GM18909 (cell line): Measurements from ENCODE around the gene TIFAB.

Experiments used
- ATAC-seq: cut with Tn5 transposase; IDR thresholded peaks from one replicate; pipeline ENCODE4 v1.9.1; 2021; ENCODE audit warnings: mild to moderate bottlenecking; ENCODE audit not compliant: unreplicated experiment, poor library complexity

Gene TIFAB

DNA sequence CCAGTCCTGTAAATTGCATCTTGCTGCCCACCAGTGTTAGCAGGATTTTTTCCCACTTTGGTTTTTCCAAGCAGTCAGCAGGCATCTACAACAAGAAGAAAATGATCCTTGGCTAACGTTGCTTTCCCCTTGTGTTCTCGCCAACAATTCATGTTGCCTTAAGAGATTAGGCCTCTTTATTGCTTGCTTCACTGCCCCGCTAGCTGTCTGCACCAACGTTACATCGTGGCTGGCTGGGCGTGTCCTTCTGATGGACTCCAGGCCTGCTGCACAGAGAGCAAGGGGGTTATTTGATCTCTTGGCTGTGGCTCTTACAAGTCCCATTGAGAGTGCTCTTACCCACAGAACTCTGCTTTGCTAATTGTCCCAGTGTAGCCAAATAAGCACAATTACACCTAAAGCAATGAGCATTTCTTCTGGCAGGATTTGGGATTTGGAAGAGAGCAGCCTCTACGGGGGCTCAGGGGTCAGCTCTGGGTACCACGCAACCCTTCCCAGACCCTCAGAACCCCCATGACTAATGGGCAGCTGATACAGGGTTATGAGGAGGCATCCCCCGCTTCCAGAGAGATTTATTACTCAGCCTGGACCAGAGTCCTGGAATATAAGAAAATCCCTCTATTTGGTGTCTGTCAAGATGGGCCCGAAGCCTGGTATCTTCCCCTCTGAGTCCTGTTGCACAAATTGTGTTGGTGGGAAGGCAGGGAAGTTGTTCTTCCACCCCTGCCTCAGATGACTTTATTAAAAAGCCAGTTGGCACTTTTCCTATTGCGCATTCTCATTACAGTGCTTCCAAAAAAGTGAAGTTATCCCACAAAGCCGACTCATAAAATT, 22.6 kb downstream of the TIFAB start:
- ATAC-seq: no peak

DNA sequence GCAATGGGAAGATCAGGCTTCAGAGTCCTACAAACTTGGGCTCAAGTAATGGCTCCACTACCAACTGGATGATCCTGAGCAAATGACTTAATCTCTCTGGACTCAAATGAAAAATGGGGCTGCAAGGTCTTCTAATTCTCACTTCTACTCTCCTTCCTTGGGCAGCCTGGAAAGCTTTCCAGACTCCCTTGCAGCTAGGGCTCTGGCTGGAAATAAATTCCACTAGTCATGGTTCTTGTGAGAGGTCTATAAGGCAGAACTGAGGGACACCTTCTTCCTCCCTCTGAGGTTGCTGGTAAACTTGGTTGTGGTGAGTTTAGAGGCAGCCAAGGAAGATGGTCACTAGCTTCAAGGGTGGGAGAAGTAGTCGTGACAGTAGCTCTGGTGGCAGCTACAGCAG, 23.6 kb downstream of the TIFAB start:
- no peak for ATAC-seq

DNA sequence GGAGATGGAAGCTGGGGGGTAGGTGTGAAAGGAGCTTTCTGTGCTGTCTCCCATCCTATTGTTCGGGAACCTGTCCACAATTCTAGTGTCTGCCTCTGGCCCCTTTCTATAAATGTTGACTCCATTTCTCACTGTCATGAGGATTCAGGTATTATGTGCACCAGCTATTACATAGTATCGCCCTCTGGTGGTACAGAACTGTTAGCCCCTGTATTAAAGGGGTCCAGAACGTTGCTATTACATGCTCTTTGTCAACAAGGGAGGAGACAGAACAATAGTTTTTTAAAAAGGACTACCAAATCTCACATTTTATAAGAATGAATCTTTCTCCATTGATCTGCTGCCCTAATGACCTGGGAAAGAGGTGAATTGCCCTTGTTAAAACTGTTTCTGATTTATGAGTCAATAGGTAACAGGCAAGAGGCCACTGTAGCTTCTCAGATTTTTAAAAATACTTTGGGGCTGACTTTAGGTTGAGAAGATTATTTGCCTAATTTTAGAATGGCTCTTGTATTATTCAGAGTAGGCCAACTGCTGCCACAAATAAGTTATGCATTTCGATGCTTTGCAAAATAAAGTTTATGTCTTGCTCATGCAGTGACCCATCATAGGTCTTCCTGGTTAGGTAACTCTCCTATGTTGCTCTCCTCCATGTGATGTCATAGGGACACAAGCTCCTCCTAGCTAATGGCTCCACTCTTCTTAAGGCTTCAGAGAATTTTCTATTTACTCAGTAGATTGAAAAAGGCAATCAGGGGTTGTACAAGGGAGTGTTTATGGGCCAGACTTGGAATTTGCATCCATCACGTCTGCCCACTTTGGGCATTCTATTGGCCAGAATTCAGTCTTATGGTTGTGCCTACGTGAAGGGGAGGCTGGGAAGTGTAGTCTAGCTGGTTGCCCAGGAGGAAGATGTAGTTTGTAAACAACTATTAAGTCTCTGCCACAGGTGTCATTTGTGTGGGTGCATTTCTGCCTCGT, 25.8 kb downstream of the TIFAB start:
- ATAC-seq: peak; percentile 81

DNA sequence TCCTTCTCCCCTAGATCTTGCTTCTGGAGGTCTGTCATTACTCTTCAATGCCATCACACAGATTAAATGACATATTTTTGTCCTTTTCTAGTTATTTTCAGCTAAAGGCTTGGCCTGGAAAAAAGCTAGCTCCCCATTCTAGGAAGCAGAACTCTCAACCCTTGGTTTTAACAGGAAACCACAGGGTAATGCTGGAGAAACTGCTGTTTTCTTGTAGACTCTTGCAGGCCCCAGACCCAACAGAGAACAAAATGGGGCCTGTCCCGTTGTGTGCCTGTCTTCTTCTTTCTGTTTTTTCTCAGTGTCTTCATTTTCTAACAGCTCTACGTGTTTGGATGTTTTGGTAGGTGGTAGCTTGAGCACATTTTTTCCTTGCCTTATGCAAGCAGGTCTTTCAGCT, 26.5 kb downstream of the TIFAB start:
- ATAC-seq: no peak

DNA sequence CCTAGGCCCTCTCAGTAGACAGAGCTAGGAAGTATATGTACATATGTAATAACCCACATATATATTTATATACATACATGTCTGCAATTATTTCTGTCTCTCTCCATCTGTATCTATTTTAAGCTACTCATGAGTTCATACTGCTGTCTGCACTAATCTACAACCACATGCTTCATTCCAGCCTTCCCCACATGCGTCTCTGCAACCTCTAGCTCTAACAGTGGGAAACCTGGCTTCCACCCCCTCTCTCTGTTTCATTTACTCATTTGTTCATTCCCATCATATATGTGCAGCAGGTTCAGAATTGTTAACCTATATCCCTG, 28.3 kb downstream of the TIFAB start:
- ATAC-seq: no peak

DNA sequence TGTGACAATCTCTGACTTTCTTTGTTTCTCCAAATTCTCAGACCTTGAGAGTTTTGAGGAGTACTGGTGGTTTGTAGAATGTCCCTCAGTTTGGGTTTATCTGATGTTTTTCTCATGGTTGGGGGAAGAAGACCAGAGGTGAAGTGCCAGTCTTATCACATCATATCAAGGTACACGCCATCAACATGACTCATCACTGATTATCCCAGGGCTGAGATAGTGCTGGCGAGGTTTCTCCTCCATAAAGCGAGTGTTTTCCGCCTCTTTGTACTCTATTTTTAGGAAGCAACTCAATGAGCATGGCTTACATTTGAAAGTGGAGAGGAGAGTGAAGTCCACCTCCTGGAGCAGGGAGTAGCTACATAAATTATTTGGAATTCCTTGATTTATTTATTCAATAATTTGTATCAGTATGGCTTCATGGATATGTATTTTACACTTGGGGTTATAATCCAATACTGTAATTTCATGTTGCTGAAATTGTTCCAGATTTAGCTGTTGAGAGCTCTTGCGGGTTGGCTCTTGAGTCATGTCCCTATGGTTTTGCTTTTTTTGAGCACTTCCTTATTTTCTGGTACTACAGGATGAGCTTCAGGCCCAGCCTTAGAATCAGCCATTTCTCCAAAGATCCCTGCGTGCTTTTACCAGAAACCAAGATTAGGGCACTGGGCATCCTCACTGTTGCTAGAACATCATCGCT, 28.9 kb downstream of the TIFAB start:
- no peak for ATAC-seq

DNA sequence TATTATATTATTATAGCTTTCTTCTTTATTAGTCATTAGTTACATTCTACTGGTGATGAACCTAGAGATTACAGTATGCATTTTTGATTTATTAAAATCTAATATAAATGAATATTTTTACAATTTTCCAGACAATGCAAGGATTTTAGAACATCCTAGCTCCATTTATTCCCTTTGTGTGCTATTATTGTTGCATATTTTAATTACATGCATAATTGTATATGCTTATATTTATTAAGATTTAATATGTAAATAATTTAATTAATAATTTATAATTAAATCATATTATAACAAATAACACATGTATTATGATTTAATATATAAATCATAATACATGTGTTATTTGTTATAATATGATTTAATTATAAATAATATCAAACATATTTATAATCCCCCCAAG, 29.7 kb downstream of the TIFAB start:
- ATAC-seq: no peak

DNA sequence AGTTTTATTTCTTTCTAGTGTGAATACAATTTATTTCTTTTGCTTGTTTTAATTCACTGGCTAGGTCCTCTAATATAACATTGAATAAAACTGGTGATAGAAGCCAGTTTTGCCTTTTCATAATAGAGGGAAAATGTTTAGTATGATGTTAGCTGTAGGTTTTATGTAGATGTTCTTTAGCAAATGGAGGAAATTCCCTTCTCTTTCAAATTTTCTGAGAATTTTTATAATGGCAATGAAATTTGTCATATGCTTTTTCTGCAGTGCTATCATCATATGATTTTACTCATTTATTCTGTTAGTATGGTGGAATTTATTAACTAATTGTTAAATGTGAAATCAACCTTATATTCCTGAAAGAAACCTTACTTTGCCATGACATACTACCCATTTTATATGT, 35.1 kb downstream of the TIFAB start:
- no peak for ATAC-seq

DNA sequence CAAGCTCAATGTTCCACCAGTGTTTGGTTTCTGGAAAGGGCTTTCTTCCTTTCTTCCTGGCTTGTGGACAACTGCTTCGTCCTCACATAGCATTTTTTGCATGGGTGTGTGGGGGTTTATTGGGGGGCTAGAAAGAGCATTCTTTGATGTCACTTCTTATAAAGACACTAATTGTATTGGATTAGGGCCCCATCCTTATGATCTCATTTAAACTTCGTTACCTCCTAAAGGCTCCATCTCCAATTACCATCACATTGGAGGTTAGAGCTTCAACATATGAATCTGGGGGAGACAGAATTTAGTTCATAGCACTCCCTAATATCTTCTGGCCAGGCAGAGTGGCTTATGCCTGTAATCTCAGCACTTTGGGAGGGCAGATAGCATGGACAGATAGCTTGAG, 47.1 kb downstream of the TIFAB start:
- ATAC-seq: no peak

DNA sequence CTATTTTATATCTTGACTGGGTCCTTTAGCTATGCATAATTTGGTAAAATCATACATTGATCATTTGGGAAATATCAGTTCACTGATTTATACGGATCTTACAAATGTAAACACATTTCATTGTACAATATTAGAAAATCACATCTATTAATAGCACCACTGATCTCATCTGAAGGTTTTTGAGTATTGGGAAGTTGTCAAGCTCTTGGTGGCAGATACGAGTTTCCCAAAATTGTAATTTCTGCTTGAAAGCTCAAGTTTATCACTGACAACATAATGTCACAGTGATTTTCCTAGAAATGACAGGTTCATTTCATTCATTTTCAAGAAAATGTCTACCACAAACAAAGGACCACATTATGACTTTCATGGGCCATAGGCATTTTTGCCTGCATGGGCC, 50.1 kb downstream of the TIFAB start:
- no peak for ATAC-seq

DNA sequence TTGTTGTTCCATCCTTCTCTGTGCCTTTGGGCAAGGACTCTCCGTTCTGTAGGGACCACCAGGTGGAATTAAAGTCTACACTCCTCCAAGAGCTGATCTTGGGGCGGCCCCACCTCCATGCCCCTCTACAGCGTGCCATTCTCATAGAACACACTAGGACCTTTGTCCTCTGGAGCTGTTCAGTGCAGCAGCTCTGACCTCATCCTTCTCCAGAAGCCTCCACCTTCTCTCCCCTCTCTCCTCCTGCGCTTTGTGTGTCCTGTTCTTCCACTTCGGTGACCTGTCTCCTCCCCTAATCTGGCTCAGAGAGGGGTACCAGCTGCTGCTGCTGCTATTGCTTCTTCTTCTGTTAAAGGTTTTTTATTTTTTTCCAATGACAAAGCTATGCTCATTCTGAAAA, 51.3 kb downstream of the TIFAB start:
- ATAC-seq: no peak

DNA sequence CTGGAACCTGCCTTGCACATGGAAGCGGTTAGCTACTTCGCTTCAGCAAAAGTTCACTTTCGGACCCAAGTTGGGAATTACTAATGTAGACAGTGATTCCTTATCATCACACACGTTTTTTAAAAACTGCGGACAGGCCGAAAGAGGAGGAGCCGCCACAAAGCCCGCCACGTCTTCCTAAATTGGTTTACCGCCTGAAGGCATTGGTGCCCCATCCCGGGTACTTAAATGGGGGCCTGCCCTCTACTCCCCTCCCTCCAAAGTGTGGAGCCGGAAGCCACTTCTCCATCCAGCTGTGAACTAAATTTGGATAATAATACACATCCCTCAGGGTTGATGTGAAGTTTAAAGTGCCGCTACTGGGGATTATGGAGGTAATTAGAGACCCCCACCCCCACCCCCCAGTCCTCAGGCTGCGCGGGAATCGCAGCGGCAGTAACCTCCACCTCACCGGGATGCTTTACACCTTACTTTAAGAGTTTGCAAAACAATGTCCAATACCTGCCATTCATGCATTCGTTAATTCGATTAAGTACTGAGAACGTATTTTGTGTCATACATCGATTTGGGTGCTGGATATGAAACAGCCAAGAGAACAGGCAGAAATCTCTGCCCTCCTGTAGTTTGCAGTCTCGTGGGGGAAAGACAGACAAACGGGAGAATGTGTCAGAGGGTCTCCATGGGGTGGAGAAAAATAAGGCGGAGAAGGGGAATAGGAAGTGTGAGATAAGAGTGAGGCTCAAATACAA, 52.2 kb downstream of the TIFAB start:
- ATAC-seq: no peak

DNA sequence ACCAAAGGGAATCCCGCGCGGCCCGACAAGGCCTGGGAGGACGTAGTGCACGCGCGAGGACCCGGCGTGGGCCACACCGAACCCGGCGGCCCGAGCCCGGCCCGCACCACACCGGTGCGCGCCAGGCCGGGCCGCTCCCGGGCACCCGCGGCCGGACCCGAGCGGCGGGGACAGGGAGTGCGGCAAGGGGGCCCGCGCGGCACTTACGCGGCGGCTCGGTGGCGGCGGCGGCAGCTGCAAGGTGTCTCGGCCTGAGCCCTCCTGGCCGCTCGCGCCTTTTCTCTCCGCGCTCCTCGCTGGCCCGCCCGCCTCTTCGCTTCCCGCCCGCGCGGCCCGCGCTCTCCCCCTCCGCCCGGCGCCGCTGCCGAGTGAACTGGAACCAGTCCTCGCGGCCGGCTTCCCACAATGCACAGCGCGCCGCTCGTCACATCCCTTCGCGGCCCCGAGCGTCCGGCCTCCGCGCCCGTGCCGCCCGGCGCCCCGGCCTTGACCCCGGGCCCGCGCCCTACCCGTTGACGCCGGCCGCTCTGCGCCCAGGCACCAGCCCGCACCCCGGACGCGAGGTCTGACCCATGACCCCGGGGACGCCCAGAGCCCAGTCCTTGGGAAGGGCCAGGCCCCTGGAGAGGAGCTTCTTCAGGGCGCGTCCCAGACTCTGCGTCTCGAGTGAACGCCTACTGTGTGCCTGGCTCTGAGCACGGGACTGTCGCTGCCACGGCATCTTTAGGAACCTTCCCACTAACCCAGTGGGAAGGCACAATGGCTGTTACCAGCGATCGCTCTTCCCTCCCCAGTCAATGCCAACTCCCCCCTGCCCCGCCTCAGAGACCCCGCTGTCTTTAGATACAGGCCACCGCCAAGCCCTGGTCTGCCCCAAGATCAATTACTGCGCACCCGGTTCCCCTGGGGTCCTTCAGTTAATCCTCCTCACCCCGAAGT, 53.0 kb downstream of the TIFAB start, which contains the start of gene MACROH2A1:
Gene MACROH2A1 (minus strand): TSS at position 377 of the 939 bp plus-strand sequence. CDS start 10,138 bp downstream, outside the sequence.
- peak; percentile 84 for ATAC-seq

DNA sequence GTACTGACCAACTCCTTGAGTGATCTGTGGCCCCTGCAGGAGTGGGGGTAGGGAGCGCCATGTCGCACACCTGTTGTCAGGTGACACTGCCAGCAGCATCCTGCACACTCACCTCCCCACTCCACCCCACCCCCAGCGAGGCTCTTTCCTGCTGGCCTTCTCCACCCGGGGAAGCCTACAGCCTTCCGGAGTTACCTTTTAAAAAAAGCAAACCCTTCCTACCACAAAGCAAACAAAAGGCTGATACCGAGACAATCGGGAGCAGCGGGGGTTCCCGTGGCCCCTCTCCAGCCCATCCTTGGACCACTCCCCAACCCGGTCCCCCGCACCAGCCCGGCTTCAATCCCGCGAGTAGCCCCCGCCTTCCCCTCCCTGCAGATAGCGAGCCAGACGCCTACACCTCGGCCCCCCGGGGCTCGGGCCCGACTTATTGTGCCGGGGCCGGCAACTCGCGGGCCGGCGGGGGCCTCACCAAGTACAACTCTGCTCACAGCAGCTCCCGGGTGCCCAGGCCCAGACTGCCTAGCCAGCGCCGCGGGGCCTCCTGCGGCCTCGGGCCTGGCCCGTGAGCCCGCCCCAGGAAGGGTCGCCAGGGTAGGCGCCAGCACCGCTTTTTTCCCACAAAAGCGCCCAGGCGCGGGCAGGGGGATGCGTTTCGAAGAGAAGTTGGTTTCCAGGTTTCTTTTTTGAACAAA, 53.8 kb downstream of the TIFAB start:
- ATAC-seq: peak; percentile 38
